ENCODE measurements around the gene CLINT1.

DNA sequence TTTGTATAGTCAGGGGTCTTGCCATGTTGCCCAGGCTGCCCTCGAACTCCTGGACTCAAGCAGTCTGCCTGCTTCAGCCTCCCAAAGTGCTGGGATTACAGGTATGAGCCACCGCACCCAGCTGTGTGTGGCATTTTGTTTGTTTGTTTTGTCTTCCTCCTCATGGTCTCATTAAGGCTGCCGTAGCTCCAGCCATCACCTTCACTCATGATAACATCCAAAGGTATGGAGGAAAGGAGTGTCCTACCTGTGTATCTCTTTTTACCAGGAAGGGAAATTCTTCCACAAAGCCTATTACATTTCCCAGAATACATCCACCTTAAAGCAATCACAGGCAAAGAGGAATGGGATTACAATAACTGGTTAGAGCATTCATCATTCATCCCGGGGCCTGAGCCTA lies 88.3 kb downstream of the CLINT1 start:
- no peak for TF ChIP-seq POLR2A (IDR thresholded peaks at IDR 0.05; ENCODE audit: low read depth, low read length)
- no peak for TF ChIP-seq POLR2AphosphoS5 (IDR thresholded peaks at IDR 0.05; ENCODE audit: low read depth, low read length)
- TF ChIP-seq POU2F2 (IDR thresholded peaks at IDR 0.05; ENCODE audit: low read depth, low read length) = no peak
- no peak for TF ChIP-seq TAF1 (IDR thresholded peaks at IDR 0.05; ENCODE audit: low read depth, low read length)
- TF ChIP-seq SPI1 (IDR thresholded peaks at IDR 0.05; ENCODE audit: low read depth, low read length) = no peak

All from GM12891 (cell line).